IPS-18a (cell line): ENCODE data around the gene CHRNA10.

Source experiments
- H3K27ac ChIP-seq: one replicate; pipeline ENCODE4 v1.5.1; 2013; ENCODE audit warnings: low read length
- H3K27me3 ChIP-seq: one replicate; pipeline ENCODE4 v1.6.1; 2013; ENCODE audit warnings: mild to moderate bottlenecking, low read length; ENCODE audit not compliant: control insufficient read depth, insufficient read depth
- H3K36me3 ChIP-seq: one replicate; pipeline ENCODE4 v1.6.1; 2013; ENCODE audit warnings: low read depth, low read length; ENCODE audit not compliant: control insufficient read depth
- H3K4me1 ChIP-seq: one replicate; pipeline ENCODE4 v1.6.1; 2013; ENCODE audit warnings: low read depth, low read length; ENCODE audit not compliant: control insufficient read depth
- H3K4me3 ChIP-seq: one replicate; pipeline ENCODE4 v1.5.1; 2013; ENCODE audit warnings: low read length
- H3K9ac ChIP-seq: one replicate; pipeline ENCODE4 v1.6.1; 2013; ENCODE audit warnings: mild to moderate bottlenecking, low read length, moderate library complexity
- H3K9me3 ChIP-seq: one replicate; pipeline ENCODE4 v1.6.1; 2013; ENCODE audit warnings: low read depth, low read length; ENCODE audit not compliant: control insufficient read depth

The CHRNA10 gene

DNA sequence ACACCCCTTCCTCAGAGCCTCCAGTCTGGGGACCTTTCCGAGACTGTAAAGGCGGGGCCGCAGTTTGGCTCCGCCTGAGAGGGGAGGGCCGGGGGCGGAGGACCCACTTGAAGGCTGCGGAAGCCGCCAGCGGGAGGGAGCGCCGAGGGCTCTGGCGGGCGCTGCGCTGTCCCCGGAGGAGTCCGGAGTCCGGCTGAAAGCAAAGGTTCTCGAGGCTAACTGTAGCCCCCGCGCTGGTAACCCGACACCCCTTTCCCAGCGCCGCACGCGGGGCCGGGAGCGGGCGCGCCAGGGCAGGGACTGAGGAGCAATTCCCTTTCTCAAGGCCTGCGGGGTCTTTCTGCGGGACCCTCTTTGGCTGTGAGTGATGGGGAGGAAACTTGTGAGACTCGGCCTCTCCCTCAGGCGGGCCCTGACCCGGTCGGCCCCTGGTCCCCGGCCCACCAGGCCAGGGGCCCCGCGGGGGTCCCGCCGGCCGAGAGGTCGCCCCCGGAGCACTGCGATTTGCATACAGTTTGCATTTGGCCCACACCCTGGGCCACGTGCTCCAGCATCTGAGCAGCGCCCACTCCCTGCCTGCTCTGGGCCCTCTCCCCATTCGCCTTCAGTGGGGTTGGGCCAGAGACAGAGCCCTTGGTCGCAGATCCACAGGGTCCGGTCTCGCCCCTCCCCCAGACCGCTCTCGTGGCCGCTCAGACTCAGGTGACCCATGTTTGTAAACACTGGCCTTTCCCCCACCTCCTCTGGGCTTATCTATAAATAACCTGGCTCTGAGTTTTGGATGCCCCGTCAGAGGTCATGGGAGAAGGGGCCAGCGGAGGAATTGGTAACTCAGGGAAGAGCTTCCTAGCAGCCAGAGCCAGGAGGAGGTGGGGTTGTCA, 28.9 kb downstream of the CHRNA10 start:
- Histone ChIP-seq H3K4me3 (peak overlapping the region; percentile 48), H3K9me3 (no peaks in the 10 kb centered on the region), H3K27me3 (peaks cover 6% of the 10 kb centered on the region), H3K36me3 (no peaks in the 10 kb centered on the region), H3K9ac (peak overlapping the region; percentile 41), H3K27ac (peak overlapping the region; percentile 74), H3K4me1 (peaks cover 4% of the 10 kb centered on the region)

DNA sequence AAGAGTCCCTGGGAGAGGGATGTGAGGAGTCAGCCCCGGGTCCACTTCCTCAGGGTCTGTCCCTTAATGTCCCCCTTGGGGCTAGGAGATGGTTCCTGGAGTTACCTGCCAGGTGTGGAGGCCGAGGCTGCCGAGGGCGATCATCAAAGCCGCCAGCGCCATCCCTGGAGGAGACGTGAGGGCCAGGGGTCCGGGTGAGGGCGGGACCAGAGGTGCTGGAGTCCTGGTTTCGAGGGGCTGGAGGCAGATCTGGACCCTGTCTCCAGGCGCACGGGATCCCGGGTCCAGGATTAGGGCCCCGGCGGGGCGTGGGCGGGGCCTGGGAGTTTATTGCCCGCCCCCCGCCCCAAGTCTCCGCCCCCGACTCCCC, 29.5 kb downstream of the CHRNA10 start, which contains the start of gene ART5:
ART5 (minus strand) TSS at position 292 of the 370 bp plus-strand sequence; CDS start at position 162, 130 bp downstream.
- H3K4me1 ChIP-seq: peaks cover 4% of the 10 kb centered on the region
- peak within 1 kb of the TSS; percentile 41 for H3K9ac ChIP-seq
- H3K27ac ChIP-seq: peak within 1 kb of the TSS; percentile 74
- no peaks in the 10 kb centered on the region for H3K36me3 ChIP-seq
- peak within 1 kb of the TSS; percentile 48 for H3K4me3 ChIP-seq
- peaks cover 6% of the 10 kb centered on the region for H3K27me3 ChIP-seq
- H3K9me3 ChIP-seq: no peaks in the 10 kb centered on the region

DNA sequence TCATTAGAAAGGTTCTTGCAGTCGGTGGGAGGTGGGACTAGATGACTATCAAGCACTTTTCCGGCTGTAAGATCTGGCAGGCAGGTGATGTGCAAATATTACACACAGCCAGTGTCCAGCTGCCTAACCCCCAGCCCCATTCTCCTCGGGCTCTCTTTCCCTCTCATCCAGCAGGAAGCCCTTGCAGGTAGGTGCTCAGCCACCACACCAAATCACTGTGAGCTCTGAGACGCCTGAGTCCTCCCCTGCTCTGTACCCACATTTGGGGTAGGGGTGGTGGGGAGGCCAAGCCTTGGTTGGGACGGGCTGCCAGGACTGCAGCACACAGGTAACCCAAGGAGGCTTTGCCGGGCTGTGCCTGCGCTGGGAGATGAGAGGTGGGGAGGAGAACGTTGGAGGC, 30.0 kb downstream of the CHRNA10 start:
- H3K4me3 ChIP-seq: peak overlapping the region; percentile 48
- peaks cover 4% of the 10 kb centered on the region for H3K4me1 ChIP-seq
- H3K9ac ChIP-seq: no peak overlapping the region
- H3K27me3 ChIP-seq: peaks cover 6% of the 10 kb centered on the region
- no peaks in the 10 kb centered on the region for H3K36me3 ChIP-seq
- H3K27ac ChIP-seq: no peak overlapping the region
- no peaks in the 10 kb centered on the region for H3K9me3 ChIP-seq

DNA sequence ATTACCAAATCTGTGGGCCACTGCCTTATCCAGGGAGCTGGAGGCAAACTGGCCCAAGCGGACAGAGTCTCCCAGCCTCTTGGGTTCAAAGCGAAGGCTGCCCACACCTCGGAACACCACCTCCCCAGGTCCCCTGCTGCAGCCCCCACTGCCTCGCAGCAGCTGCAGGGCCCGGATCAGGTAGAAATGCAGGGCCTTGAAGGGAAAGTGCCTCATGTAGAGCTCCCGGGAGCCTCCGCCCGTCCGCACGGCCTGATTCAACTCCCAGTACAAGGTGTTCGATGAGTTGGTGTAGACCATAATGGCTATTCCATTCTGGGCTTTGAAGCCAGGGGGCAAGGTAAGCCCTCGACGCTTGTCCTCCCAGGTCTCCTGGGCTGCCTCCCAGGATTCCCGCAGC, 31.3 kb downstream of the CHRNA10 start:
- no peak overlapping the region for H3K9ac ChIP-seq
- no peaks in the 10 kb centered on the region for H3K9me3 ChIP-seq
- H3K27me3 ChIP-seq: peaks cover 6% of the 10 kb centered on the region
- H3K36me3 ChIP-seq: no peaks in the 10 kb centered on the region
- H3K4me1 ChIP-seq: peaks cover 4% of the 10 kb centered on the region
- H3K27ac ChIP-seq: no peak overlapping the region
- H3K4me3 ChIP-seq: no peak overlapping the region

DNA sequence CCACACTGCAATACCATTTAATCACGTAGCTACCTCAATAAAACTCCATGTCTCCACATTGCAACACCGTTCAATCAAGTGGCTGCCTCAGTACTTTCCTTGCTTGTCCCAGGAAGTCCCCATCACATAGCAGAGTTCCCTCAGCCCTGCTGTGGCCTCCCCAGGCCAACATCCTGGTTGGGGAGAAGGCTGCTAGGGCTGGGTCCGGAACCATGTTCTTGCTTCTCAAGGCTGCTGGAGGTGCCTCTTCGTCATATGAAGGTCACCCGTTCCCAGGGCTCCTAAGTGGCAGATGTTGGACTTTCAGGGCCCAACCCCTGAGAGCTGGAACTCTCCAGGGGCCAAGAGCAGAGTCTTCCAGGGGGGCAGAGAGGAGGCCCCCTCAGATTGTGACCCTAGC, 32.7 kb downstream of the CHRNA10 start:
- Histone ChIP-seq H3K4me3 (no peak overlapping the region), H3K4me1 (peaks cover 4% of the 10 kb centered on the region)

DNA sequence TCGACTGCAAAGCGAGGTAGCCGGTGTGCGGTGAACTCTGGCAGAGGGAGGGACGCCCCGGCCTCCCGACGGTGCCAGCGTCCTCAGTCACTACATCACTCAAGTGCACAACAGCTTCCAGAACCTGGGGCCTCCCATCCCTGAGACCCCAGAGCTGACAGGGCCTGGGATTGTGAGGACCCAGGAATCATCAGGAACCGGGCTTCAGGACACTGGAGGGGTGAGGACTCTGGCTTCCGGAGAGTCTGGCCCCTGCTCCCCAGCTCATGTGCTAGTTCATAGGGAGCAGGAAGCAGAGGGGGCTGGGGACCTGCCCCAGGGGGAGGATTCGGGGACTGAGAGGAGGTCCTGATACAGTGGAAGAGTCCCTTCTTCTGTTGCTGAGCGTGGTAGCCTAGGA, 34.0 kb downstream of the CHRNA10 start:
- no peak overlapping the region for H3K4me3 ChIP-seq
- H3K9ac ChIP-seq: no peak overlapping the region
- no peaks in the 10 kb centered on the region for H3K4me1 ChIP-seq
- H3K27ac ChIP-seq: no peak overlapping the region
- no peaks in the 10 kb centered on the region for H3K9me3 ChIP-seq
- no peaks in the 10 kb centered on the region for H3K36me3 ChIP-seq
- peaks cover 6% of the 10 kb centered on the region for H3K27me3 ChIP-seq

More for the DNA sequence above, 32.7 kb downstream of the CHRNA10 start:
- Histone ChIP-seq H3K36me3 (no peaks in the 10 kb centered on the region), H3K27ac (no peak overlapping the region), H3K9me3 (no peaks in the 10 kb centered on the region), H3K27me3 (peaks cover 6% of the 10 kb centered on the region), H3K9ac (no peak overlapping the region)

DNA sequence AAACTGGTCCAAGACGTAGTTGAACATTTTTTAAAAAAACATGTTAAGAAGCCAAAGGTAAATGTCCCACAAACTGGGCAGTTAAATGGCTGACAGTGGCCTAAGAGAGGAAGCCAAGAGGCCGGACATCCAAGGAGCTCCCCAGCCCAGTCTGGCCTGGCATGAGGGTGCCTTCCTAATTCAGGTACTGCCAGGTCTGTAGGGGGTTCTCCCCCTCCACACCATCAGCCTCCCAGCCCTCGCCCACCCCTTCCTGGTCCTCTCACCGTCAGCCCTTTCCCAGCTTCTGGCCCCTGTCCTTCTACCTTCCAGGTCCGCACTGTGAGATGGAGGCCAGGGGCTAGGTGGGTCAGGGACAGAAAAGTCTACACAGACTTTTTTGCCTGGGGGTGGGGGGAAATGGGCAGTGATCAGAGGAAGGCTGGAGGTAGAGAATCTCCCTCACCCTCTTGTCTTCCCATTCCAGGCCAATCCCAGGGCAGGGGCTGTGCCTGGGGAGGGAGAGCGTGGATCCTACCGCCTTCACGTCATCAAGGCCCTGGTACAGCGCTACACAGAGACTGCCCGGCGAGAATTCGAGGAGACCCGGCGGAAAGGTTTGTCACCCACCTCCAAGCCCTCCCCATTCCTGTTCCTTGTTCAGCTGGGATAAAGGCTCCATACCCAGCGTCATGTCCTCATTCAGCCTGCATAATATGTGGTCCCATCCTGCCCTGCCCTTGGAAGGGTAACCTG, 35.4 kb downstream of the CHRNA10 start:
- Histone ChIP-seq H3K27ac (no peak overlapping the region), H3K4me1 (no peaks in the 10 kb centered on the region), H3K9ac (no peak overlapping the region), H3K9me3 (no peaks in the 10 kb centered on the region), H3K36me3 (no peaks in the 10 kb centered on the region), H3K4me3 (no peak overlapping the region), H3K27me3 (no peaks in the 10 kb centered on the region)

DNA sequence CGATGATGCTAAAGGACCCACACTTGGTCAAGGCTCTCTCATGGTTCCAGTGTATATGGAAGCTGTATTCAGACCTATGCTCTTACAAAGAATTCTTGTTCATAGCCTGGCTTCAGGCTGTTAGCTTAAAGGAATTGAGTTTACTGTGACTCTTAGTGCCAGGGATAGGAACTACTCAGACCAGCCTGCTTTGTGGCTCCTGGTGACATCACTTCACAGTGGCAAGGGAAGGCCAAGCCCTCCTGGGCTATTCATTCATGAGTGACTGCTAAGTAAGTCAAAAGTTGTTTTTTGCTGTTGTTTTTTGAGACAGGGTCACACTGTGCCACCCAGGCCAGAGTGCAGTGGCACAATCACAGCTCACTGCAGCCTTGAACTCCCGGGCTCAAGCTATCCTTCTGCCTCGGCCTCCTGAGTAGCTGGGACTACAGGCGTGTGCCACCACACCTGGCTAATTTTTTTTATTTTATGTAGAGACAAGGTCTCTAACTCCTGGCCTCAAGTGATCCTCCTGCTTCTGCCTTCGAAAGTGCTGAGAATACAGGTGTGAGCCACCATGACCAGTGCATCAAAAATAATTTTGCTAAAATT, 39.0 kb downstream of the CHRNA10 start:
- Histone ChIP-seq H3K4me1 (no peaks in the 10 kb centered on the region), H3K4me3 (no peak overlapping the region), H3K36me3 (no peaks in the 10 kb centered on the region), H3K27me3 (no peaks in the 10 kb centered on the region), H3K27ac (no peak overlapping the region), H3K9ac (no peak overlapping the region), H3K9me3 (no peaks in the 10 kb centered on the region)

DNA sequence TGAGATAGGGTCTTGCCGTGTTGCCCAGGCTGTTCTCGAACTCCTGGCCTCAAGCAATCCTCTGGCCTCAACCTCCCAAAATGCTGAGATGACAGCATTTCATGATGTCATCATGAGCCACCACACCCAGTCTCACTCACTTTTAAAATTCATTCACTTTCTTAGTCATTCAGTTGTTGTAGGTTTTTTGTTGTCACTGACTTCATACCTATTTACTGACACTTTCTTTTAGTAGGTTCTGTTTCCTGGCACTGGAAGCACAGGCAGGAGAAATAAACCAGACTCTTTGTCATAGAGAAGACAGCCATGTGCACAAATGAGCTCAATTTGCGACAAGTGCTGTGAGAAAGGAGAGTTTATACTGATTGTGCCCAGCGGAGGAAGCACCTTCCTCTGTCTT, 39.9 kb downstream of the CHRNA10 start:
- no peak overlapping the region for H3K27ac ChIP-seq
- H3K4me3 ChIP-seq: no peak overlapping the region
- H3K4me1 ChIP-seq: no peaks in the 10 kb centered on the region
- no peak overlapping the region for H3K9ac ChIP-seq
- no peaks in the 10 kb centered on the region for H3K36me3 ChIP-seq
- H3K27me3 ChIP-seq: no peaks in the 10 kb centered on the region
- no peaks in the 10 kb centered on the region for H3K9me3 ChIP-seq

DNA sequence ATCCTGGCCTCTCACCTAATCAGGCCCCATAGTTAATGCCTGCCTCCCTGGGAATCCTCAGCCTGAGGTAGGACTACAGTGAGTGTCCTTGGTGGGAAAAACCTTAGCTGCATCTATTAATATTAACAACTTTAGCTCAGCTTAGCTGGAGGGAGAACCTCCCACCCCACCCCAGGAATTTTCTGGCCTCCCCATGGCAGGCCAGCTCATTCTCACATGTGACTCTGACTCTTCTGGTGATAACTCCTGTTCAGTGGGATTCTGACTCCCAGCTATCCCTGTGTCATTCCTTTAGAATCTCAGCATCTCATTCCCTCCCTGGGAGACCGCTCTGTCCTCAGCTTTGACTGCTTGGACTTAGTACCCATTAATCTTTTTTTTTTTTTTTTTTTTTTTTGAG, 43.9 kb downstream of the CHRNA10 start:
- H3K4me3 ChIP-seq: no peak overlapping the region
- no peak overlapping the region for H3K9ac ChIP-seq
- no peaks in the 10 kb centered on the region for H3K9me3 ChIP-seq
- no peaks in the 10 kb centered on the region for H3K27me3 ChIP-seq
- no peaks in the 10 kb centered on the region for H3K36me3 ChIP-seq
- H3K27ac ChIP-seq: no peak overlapping the region
- no peaks in the 10 kb centered on the region for H3K4me1 ChIP-seq

DNA sequence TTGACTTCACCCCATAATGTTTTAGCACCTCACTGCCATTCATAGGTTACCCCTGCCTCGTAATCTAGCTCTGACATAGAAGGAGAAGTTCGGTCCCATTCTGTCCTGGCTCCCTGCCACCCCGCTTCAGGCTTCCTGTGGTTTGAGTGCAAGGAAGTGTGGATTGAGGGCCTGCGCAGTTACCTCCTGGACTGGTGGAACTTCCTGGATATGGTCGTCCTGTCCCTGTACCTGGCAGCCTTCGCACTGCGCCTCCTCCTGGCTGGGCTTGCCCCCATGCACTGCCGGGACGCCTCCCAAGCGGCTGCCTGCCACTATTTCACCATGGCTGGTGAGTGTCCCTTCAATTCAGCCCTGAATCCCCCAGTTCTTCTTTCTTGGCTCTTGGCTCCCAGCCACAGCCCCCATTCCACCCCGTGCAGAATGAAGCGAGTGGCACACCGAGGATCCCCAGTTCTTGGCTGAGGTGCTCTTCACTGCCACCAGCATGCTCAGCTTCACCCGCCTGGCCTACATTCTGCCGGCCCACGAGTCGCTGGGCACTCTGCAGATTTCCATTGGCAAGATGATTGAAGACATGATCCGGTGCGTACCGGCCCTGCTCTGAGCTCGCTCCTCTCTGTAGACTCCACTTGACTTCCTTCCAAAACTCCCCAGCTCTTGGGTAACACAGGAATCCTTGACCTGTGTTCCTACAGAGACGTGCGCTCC, 44.8 kb downstream of the CHRNA10 start:
- no peaks in the 10 kb centered on the region for H3K9me3 ChIP-seq
- no peak overlapping the region for H3K27ac ChIP-seq
- no peak overlapping the region for H3K9ac ChIP-seq
- no peak overlapping the region for H3K4me3 ChIP-seq
- H3K27me3 ChIP-seq: no peaks in the 10 kb centered on the region
- no peaks in the 10 kb centered on the region for H3K4me1 ChIP-seq
- H3K36me3 ChIP-seq: no peaks in the 10 kb centered on the region
